ENCODE data around the gene EIF4G1.
A peak's percentile ranks its signal among the peaks of the same experiment; 100 is the strongest.

The EIF4G1 gene

GRCh38 chr3:184299488-184300377 is 14.7 kb upstream of the EIF4G1 start:
- Histone ChIP-seq H3K79me2 (ENCODE audit: insufficient read depth, low read length) (peaks cover 47% of the 10 kb centered on the region), H3K4me3 (ENCODE audit: low read length, poor library complexity, severe bottlenecking) (peak overlapping the region; percentile 95), H4K20me1 (ENCODE audit: insufficient read depth, low read length, poor library complexity, severe bottlenecking) (peaks cover 18% of the 10 kb centered on the region), H3K36me3 (ENCODE audit: insufficient read depth, low read length) (peaks cover 35% of the 10 kb centered on the region; the same call in 1 of the 2 replicates), H3K4me1 (ENCODE audit: insufficient read depth, low read length, poor library complexity, severe bottlenecking) (peaks cover 23% of the 10 kb centered on the region), H3K9me3 (ENCODE audit: insufficient read depth, low read depth, low read length) (no peaks in the 10 kb centered on the region), H3K27me3 (ENCODE audit: insufficient read depth, low read length, poor library complexity, severe bottlenecking) (no peaks in the 10 kb centered on the region), H3K9ac (ENCODE audit: low read depth, low read length, poor library complexity, severe bottlenecking) (peak overlapping the region; percentile 90), H2AFZ (ENCODE audit: low read length) (peak overlapping the region; percentile 73), H3K4me2 (ENCODE audit: low read depth, low read length, poor library complexity, severe bottlenecking) (peak overlapping the region; percentile 100), H3F3A (ENCODE audit: low read depth) (no peaks in the 10 kb centered on the region), H3K9me2 (replicated peaks; ENCODE audit: low read depth, low read length) (no peaks in the 10 kb centered on the region)
- no peak for TF ChIP-seq CTCF (conservative IDR thresholded peaks at IDR 0.05; ENCODE audit: low read length)
- no peak for TF ChIP-seq EZH2phosphoT487 (IDR thresholded peaks at IDR 0.05; ENCODE audit: borderline replicate concordance)

DNA sequence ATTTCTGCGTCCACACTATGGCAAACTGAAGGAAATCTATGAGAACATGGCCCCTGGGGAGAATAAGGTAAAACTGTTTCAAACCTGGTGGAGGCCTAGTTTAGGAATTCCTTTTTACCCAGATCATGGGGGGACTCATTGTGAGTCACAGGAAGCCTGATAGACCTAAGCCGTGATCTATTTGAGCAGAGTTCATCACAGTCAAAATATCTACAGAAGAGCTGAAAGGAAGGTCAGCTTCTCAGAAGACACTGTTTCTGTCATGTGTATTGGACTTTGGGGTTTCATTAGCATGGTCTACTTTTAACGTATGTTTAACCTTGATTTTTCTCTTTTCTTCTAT is 14.1 kb upstream of the EIF4G1 start:
- TF ChIP-seq CTCF (conservative IDR thresholded peaks at IDR 0.05; ENCODE audit: low read length) = no peak
- no peak for TF ChIP-seq EZH2phosphoT487 (IDR thresholded peaks at IDR 0.05; ENCODE audit: borderline replicate concordance)
- Histone ChIP-seq H3K36me3 (ENCODE audit: insufficient read depth, low read length) (peaks cover 38% of the 10 kb centered on the region; the same call in 1 of the 2 replicates), H3K79me2 (ENCODE audit: insufficient read depth, low read length) (peaks cover 47% of the 10 kb centered on the region), H4K20me1 (ENCODE audit: insufficient read depth, low read length, poor library complexity, severe bottlenecking) (peaks cover 18% of the 10 kb centered on the region), H3K9me2 (replicated peaks; ENCODE audit: low read depth, low read length) (no peaks in the 10 kb centered on the region), H2AFZ (ENCODE audit: low read length) (no peak overlapping the region), H3K4me1 (ENCODE audit: insufficient read depth, low read length, poor library complexity, severe bottlenecking) (peaks cover 23% of the 10 kb centered on the region), H3K9ac (ENCODE audit: low read depth, low read length, poor library complexity, severe bottlenecking) (peak overlapping the region; percentile 90), H3K27me3 (ENCODE audit: insufficient read depth, low read length, poor library complexity, severe bottlenecking) (no peaks in the 10 kb centered on the region), H3K9me3 (ENCODE audit: insufficient read depth, low read depth, low read length) (no peaks in the 10 kb centered on the region), H3K4me3 (ENCODE audit: low read length, poor library complexity, severe bottlenecking) (peak overlapping the region; percentile 95), H3F3A (ENCODE audit: low read depth) (no peaks in the 10 kb centered on the region), H3K4me2 (ENCODE audit: low read depth, low read length, poor library complexity, severe bottlenecking) (peak overlapping the region; percentile 100)

DNA sequence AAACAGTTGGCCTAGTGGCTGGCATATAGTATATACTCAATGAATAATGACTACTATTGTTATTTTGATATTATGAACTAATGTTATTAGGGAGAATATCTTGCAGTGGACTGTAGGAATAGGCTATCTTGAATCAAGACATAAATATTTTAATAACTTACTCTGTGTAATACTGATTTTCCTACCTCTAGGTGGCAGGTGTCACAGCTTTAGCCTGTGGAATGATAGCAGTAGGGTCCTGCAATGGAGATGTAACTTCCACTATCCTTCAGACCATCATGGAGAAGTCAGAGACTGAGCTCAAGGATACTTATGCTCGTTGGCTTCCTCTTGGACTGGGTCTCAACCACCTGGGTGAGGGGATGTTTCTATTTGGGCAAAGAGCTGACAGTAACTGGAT is 8.8 kb upstream of the EIF4G1 start:
- H3K27me3 ChIP-seq (ENCODE audit: insufficient read depth, low read length, poor library complexity, severe bottlenecking) = no peaks in the 10 kb centered on the region
- H3K9me3 ChIP-seq (ENCODE audit: insufficient read depth, low read depth, low read length) = no peaks in the 10 kb centered on the region
- no peak overlapping the region for H3K4me2 ChIP-seq (ENCODE audit: low read depth, low read length, poor library complexity, severe bottlenecking)
- peaks cover 33% of the 10 kb centered on the region for H3K79me2 ChIP-seq (ENCODE audit: insufficient read depth, low read length)
- H3K4me3 ChIP-seq (ENCODE audit: low read length, poor library complexity, severe bottlenecking) = no peak overlapping the region
- H3K9me2 ChIP-seq (replicated peaks; ENCODE audit: low read depth, low read length) = no peaks in the 10 kb centered on the region
- peaks cover 74% of the 10 kb centered on the region for H3K36me3 ChIP-seq (ENCODE audit: insufficient read depth, low read length)
- peaks cover 10% of the 10 kb centered on the region for H3K4me1 ChIP-seq (ENCODE audit: insufficient read depth, low read length, poor library complexity, severe bottlenecking)
- no peak overlapping the region for H3K9ac ChIP-seq (ENCODE audit: low read depth, low read length, poor library complexity, severe bottlenecking)
- H4K20me1 ChIP-seq (ENCODE audit: insufficient read depth, low read length, poor library complexity, severe bottlenecking) = peaks cover 4% of the 10 kb centered on the region
- no peak overlapping the region for H2AFZ ChIP-seq (ENCODE audit: low read length)
- no peaks in the 10 kb centered on the region for H3F3A ChIP-seq (ENCODE audit: low read depth)
- TF ChIP-seq CTCF (conservative IDR thresholded peaks at IDR 0.05; ENCODE audit: low read length) = peak; percentile 55
- no peak for TF ChIP-seq EZH2phosphoT487 (IDR thresholded peaks at IDR 0.05; ENCODE audit: borderline replicate concordance)
